Right lobe of liver (tissue), 4 donors: ENCODE data around the gene RPS6KA2.

Experiments used
- CTCF ChIP-seq, 4 donors: fragments of 200-600 bp in 3 of 4; fragments of 450-650 bp in 1 of 4; IDR thresholded peaks; one replicate each; pipeline versions ENCODE4 v1.5.1 to v1.8.0; 2016 to 2022; ENCODE audit warnings: antibody characterized with exemption in 4 of 4, mild to moderate bottlenecking in 2 of 4
- POLR2A ChIP-seq: fragments of 450-650 bp; IDR thresholded peaks from one replicate; pipeline ENCODE4 v1.6.1; 2017; ENCODE audit warnings: antibody characterized with exemption, mild to moderate bottlenecking
- donor health status: DM: no; HTN: no; CAD: no.
- donor health status: DM: no; HTN: no; CAD: no.
- donor health status: DM: no; HTN: yes; CAD: no.

- TF ChIP-seq CTCF (IDR thresholded peaks at IDR 0.05), result no peak
- TF ChIP-seq POLR2A, result no peak
These were observed 94.7 kb downstream of the RPS6KA2 start for GRCh38 chr6:166532302-166532701.
